Heart left ventricle (tissue), 16 donors: ENCODE results near the gene MEIKIN. TPM values are rescaled to one million over a fixed set of nuclear protein-coding genes. Genes with fewer than 3 reads are reported as not detected.

Source experiments
- ATAC-seq, 4 donors: fragments of 200-7000 bp; cut with Tn5 transposase; one replicate each; pipeline ENCODE4 v1.9.1; 2020 to 2022; ENCODE audit warnings: moderate library complexity in 4 of 4, mild to moderate bottlenecking in 3 of 4, moderate number of reproducible peaks in 1 of 4
- DNase-seq, 5 donors: peaks; one replicate each; pipeline ENCODE4 v3.0.0-alpha.2; 2020
- H3K27ac ChIP-seq, 12 donors: fragments of 200-600 bp; sonication (generic) in 4 of 12; one replicate each; pipeline versions ENCODE4 v1.5.0 to v1.8.0; 2016 to 2022; ENCODE audit warnings: mild to moderate bottlenecking in 2 of 12
- H3K27me3 ChIP-seq, 9 donors: fragments of 200-600 bp; sonication (generic) in 2 of 9; one replicate each; pipeline versions ENCODE4 v1.5.1 to v1.8.0; 2016 to 2022; ENCODE audit warnings: mild to moderate bottlenecking in 3 of 9
- H3K36me3 ChIP-seq, 9 donors: fragments of 200-600 bp; sonication (generic) in 2 of 9; one replicate each; pipeline versions ENCODE4 v1.5.0 to v1.8.0; 2018 to 2022; ENCODE audit warnings: mild to moderate bottlenecking in 2 of 9
- H3K4me1 ChIP-seq, 12 donors: fragments of 200-600 bp; sonication (generic) in 4 of 12; one replicate each; pipeline versions ENCODE4 v1.5.0 to v1.8.0; 2016 to 2022; ENCODE audit warnings: mild to moderate bottlenecking in 3 of 12
- H3K4me3 ChIP-seq, 12 donors: fragments of 200-600 bp; sonication (generic) in 4 of 12; one replicate each; pipeline versions ENCODE4 v1.5.0 to v1.8.0; 2017 to 2022; ENCODE audit warnings: mild to moderate bottlenecking in 9 of 12, moderate library complexity in 4 of 12
- H3K9me3 ChIP-seq, 12 donors: fragments of 200-600 bp; sonication (generic) in 4 of 12; one replicate each; pipeline versions ENCODE4 v1.5.0 to v1.8.0; 2016 to 2022; ENCODE audit warnings: mild to moderate bottlenecking in 1 of 12
- CTCF ChIP-seq, 12 donors: fragments of 200-600 bp; sonication (generic) in 4 of 12; IDR thresholded peaks; one replicate each; pipeline versions ENCODE4 v1.5.0 to v1.8.0; 2018 to 2022; ENCODE audit warnings: antibody characterized with exemption in 12 of 12, mild to moderate bottlenecking in 5 of 12
- POLR2A ChIP-seq, 2 donors: fragments of 450-650 bp; IDR thresholded peaks; one replicate each; pipeline ENCODE4 v1.6.1; 2017; ENCODE audit warnings: antibody characterized with exemption in 2 of 2, mild to moderate bottlenecking in 2 of 2, moderate library complexity in 2 of 2
- WGBS, 4 donors: extraction: QIAGEN DNeasy Blood & Tissue Kit in 2 of 4; methylation state at CpG; one replicate each; pipeline versions ENCODE4 v1.1.5 to v1.1.7; 2013 to 2018; 5-methylcytosine and 5-hydroxymethylcytosine counted together
- intact Hi-C, 10 donors: fragments of 100-400 bp; cut with DNase I; formaldehyde crosslinking; loops; one replicate each; pipeline versions ENCODE4 v1.11.1 to v1.14.2; 2022
- long read RNA-seq, 3 donors: library from polyadenylated mRNA; unstranded; transcript quantifications; one replicate each; pipeline ENCODE4 v2.0.0, GENCODE V29; 2020 to 2021
- polyA plus RNA-seq, 2 donors: library from polyadenylated mRNA; stranded (reverse); fragments of 200-250 nt; gene quantifications; one replicate each; pipeline ENCODE4 v1.2.3, GENCODE V29; 2013
- total RNA-seq, 9 donors: library from RNA; depleted of rRNA in 2 of 9; stranded (reverse); fragments of >200 nt in 2 of 9; fragmentation: NEBNext Ultra II Directional in 3 of 9; extraction: Animal tissue kit (Norgen Biotek cat#: 25700) in 3 of 9; gene quantifications; one replicate each; pipeline versions ENCODE4 v1.1.0 to v1.2.4, GENCODE V29; 2016 to 2023
- donor health status: ischemic (EF 13 %, LVEDD 7.1; RV severe dilation, severe dysfunction).
- donor health status: healthy with polysubstance abuse.
- donor health status: DM: no; HTN: yes; CAD: no.
- donor health status: DM: no; HTN: no; CAD: no.
- donor health status: ischemic (EF 25% LVEDD 6.9; RV normal size, moderate dysfunction).
- donor health status: ischemic (EF 25% LVEDD 5.7; RV mildly dilated, moderate dysfunction).
- donor health status: healthy.
- donor health status: DM: yes; HTN: yes; CAD: no.
- donor health status: ischemic (EF 35%, LVEDD 5.7; RV mildly dilated, moderate dysfunction).
- donor health status: nonischemic (EF 11% LVEDD 7.7; RV severe dilation, severe dysfunction).
- donor health status: DM: yes; HTN: yes; CAD: no.
- donor health status: PGD.
- donor health status: ischemic (EF 29% LVEDD 5.4; RV normal size, mild dysfunction).
- donor health status: nonischemic (EF 23%, LVEDD 6.1; RV moderate dilation, normal function).

The MEIKIN gene
- total RNA-seq: under 1 TPM in 1 of 9 donors, not detected in 8; 0.63 TPM
- polyA plus RNA-seq: under 1 TPM in 1 of 2 donors, not detected in 1; 0.07 TPM
- long read RNA-seq, donor 1: 0 reads
- long read RNA-seq, donor 2: 0 reads
- long read RNA-seq, donor 3, partial matches to known transcripts: 0 of 1 reads
- long read RNA-seq, donor 3, other reads (novel, unspliced or antisense): 1 of 1 reads

- 73 to 84% (median 78%) methylated on average over 24 of the region's 24 CpGs for WGBS, 4 donors
- intact Hi-C loops: no loop called here
- no peaks in the 10 kb centered on the region for H3K36me3 ChIP-seq
- H3K4me3 ChIP-seq: no peak within 1 kb of the TSS
- H3K9me3 ChIP-seq: no peaks in the 10 kb centered on the region
- H3K27ac ChIP-seq: no peak within 1 kb of the TSS
- H3K27me3 ChIP-seq: no peaks in the 10 kb centered on the region
- no peak for ATAC-seq
- no peak for DNase-seq
- TF ChIP-seq CTCF (IDR thresholded peaks at IDR 0.05) (no peak), POLR2A (IDR thresholded peaks at IDR 0.05) (no peak)
- peaks cover 0 to 5% (median 0%) of the 10 kb centered on the region in 12 donors for H3K4me1 ChIP-seq
Observed at GRCh38 chr5:131945551-131946168, at the start of gene MEIKIN. Gene MEIKIN (minus strand): TSS chr5:131945663. CDS start chr5:131945505, 158 bp downstream.

GRCh38 chr5:131994533-131995226, 49.2 kb upstream of the MEIKIN start:
- Histone ChIP-seq H3K27me3 (no peaks in the 10 kb centered on the region), H3K4me1 (no peaks in the 10 kb centered on the region), H3K4me3 (no peak overlapping the region), H3K36me3 (no peaks in the 10 kb centered on the region), H3K9me3 (no peaks in the 10 kb centered on the region), H3K27ac (no peak overlapping the region)
- DNase-seq: peak in 1 of 5 donors; percentile 29
- intact Hi-C loops: loop anchor here in 2 of 10 donors (5.0 kb wide), 2 partner anchors 172 to 412 kb away; no protein-coding TSS in a partner anchor
- 58 to 80% (median 69%) methylated on average over 7 of the region's 7 CpGs for WGBS, 4 donors
- TF ChIP-seq POLR2A (IDR thresholded peaks at IDR 0.05): no peak
- no peak for TF ChIP-seq CTCF (IDR thresholded peaks at IDR 0.05)
- ATAC-seq: no peak

- Histone ChIP-seq H3K36me3 (no peaks in the 10 kb centered on the region), H3K27me3 (no peaks in the 10 kb centered on the region), H3K9me3 (no peaks in the 10 kb centered on the region), H3K4me1 (no peaks in the 10 kb centered on the region), H3K27ac (no peak overlapping the region), H3K4me3 (no peak overlapping the region)
- ATAC-seq (no peak), DNase-seq (no peak)
- no peak for TF ChIP-seq POLR2A (IDR thresholded peaks at IDR 0.05)
- TF ChIP-seq CTCF (IDR thresholded peaks at IDR 0.05): no peak
- intact Hi-C loops: loop anchor here in 2 of 10 donors (5.0 kb wide), 2 partner anchors 172 to 412 kb away; no protein-coding TSS in a partner anchor
- WGBS, 4 donors: 70 to 91% (median 81%) methylated on average over 6 to 7 of the region's 7 CpGs
Observed at GRCh38 chr5:131994090-131994489, 48.6 kb upstream of the MEIKIN start.

- Histone ChIP-seq H3K27ac (no peak overlapping the region), H3K27me3 (no peaks in the 10 kb centered on the region), H3K36me3 (no peaks in the 10 kb centered on the region), H3K9me3 (no peaks in the 10 kb centered on the region), H3K4me3 (no peak overlapping the region), H3K4me1 (no peaks in the 10 kb centered on the region)
- DNase-seq (no peak), ATAC-seq (no peak)
- intact Hi-C loops: loop anchor here in 2 of 10 donors (5.0 kb wide), 2 partner anchors 171 to 411 kb away; no protein-coding TSS in a partner anchor
- WGBS, 4 donors: 89 to 99% (median 94%) methylated on average over 4 of the region's 4 CpGs
- TF ChIP-seq CTCF (IDR thresholded peaks at IDR 0.05): no peak
- no peak for TF ChIP-seq POLR2A (IDR thresholded peaks at IDR 0.05)
Observed at GRCh38 chr5:131993676-131994075, 48.2 kb upstream of the MEIKIN start.
